DOHH2 (cell line): Measurements from ENCODE around the gene SMARCAL1.

Experiments used
- H3F3A ChIP-seq: fragments of 200-600 bp; sonication (generic), shearing (Covaris generic); 2 replicates; pipeline ENCODE4 v1.6.0; 2016; ENCODE audit warnings: antibody characterized with exemption, mild to moderate bottlenecking; ENCODE audit not compliant: control insufficient read depth, insufficient read depth
- H3K27ac ChIP-seq: fragments of 200-600 bp; sonication (generic); 2 replicates; pipeline ENCODE4 v1.5.1; 2014; ENCODE audit warnings: low read depth, mild to moderate bottlenecking, low read length, moderate library complexity
- H3K27me3 ChIP-seq: fragments of 200-600 bp; sonication (generic); 2 replicates; pipeline ENCODE4 v1.6.1; 2014; ENCODE audit warnings: mild to moderate bottlenecking, low read length, mixed read lengths; ENCODE audit not compliant: control insufficient read depth
- H3K36me3 ChIP-seq: fragments of 200-600 bp; sonication (generic); 2 replicates; pipeline ENCODE4 v1.6.1; 2014; ENCODE audit warnings: mild to moderate bottlenecking, low read length, moderate library complexity, mixed read lengths; ENCODE audit not compliant: control insufficient read depth
- H3K4me1 ChIP-seq: fragments of 200-600 bp; sonication (generic); 2 replicates; pipeline ENCODE4 v1.6.1; 2014; ENCODE audit warnings: mild to moderate bottlenecking, low read length, mixed read lengths; ENCODE audit not compliant: control insufficient read depth
- H3K4me2 ChIP-seq: fragments of 200-600 bp; sonication (generic); 2 replicates; pipeline ENCODE4 v1.6.0; 2014; ENCODE audit warnings: mild to moderate bottlenecking, low read length, moderate library complexity
- H3K4me3 ChIP-seq: fragments of 200-600 bp; sonication (generic); 2 replicates; pipeline ENCODE4 v1.5.1; 2014; ENCODE audit warnings: mild to moderate bottlenecking, low read length, mixed read lengths
- H3K79me2 ChIP-seq: fragments of 200-600 bp; sonication (generic); 2 replicates; pipeline ENCODE4 v1.6.1; 2014; ENCODE audit warnings: mild to moderate bottlenecking, low read length, mixed read lengths; ENCODE audit not compliant: control insufficient read depth
- H3K9me2 ChIP-seq: fragments of 200-600 bp; sonication (generic); replicated peaks from 2 replicates; pipeline ENCODE4 v1.6.1; 2014; ENCODE audit warnings: mild to moderate bottlenecking, low read length, mixed read lengths; ENCODE audit not compliant: control insufficient read depth
- H3K9me3 ChIP-seq: fragments of 200-600 bp; sonication (generic); 2 replicates; pipeline ENCODE4 v1.6.1; 2014; ENCODE audit warnings: antibody characterized with exemption, low read length, mixed read lengths; ENCODE audit not compliant: control insufficient read depth, insufficient read depth
- H4K20me1 ChIP-seq: fragments of 200-600 bp; sonication (generic); 2 replicates; pipeline ENCODE4 v1.6.0; 2014; ENCODE audit warnings: low read depth, mild to moderate bottlenecking, antibody characterized with exemption, low read length, moderate library complexity; ENCODE audit not compliant: control insufficient read depth, insufficient read depth
- CTCF ChIP-seq: fragments of 200-600 bp; sonication (generic); IDR thresholded peaks from one replicate; pipeline ENCODE4 v1.5.1; 2014; ENCODE audit warnings: antibody characterized with exemption, mild to moderate bottlenecking, low read depth, low read length; ENCODE audit not compliant: poor library complexity, severe bottlenecking
- EZH2phosphoT487 ChIP-seq: fragments of 200-600 bp; sonication (generic); IDR thresholded peaks from 2 replicates; pipeline ENCODE4 v1.6.1; 2017; ENCODE audit warnings: borderline replicate concordance, mild to moderate bottlenecking, antibody characterized with exemption, low read length, moderate library complexity, mixed read lengths

SMARCAL1 gene

GRCh38 chr2:216370961-216371712 lies 41.1 kb upstream of the SMARCAL1 start:
- peaks cover 15% of the 10 kb centered on the region for H3K27me3 ChIP-seq
- no peaks in the 10 kb centered on the region for H3F3A ChIP-seq
- H3K36me3 ChIP-seq, result no peaks in the 10 kb centered on the region
- no peaks in the 10 kb centered on the region for H3K4me1 ChIP-seq
- TF ChIP-seq CTCF, result no peak
- TF ChIP-seq EZH2phosphoT487, result no peak
- no peak overlapping the region for H3K27ac ChIP-seq
- no peak overlapping the region for H3K4me2 ChIP-seq
- H4K20me1 ChIP-seq, result no peaks in the 10 kb centered on the region
- no peaks in the 10 kb centered on the region for H3K79me2 ChIP-seq
- H3K9me2 ChIP-seq, result no peaks in the 10 kb centered on the region
- H3K9me3 ChIP-seq, result no peaks in the 10 kb centered on the region
- H3K4me3 ChIP-seq, result no peak overlapping the region

GRCh38 chr2:216371721-216372702 lies 40.3 kb upstream of the SMARCAL1 start, which contains the start of gene MARCHF4:
MARCHF4 (minus strand) TSS chr2:216372483; CDS start chr2:216370260, 2,223 bp downstream.
- Histone ChIP-seq H3K27me3 (peaks cover 7% of the 10 kb centered on the region), H3K4me3 (no peak within 1 kb of the TSS), H3K79me2 (no peaks in the 10 kb centered on the region), H3K9me3 (no peaks in the 10 kb centered on the region), H3K4me1 (no peaks in the 10 kb centered on the region), H3F3A (no peaks in the 10 kb centered on the region), H3K4me2 (no peak within 1 kb of the TSS), H3K27ac (no peak within 1 kb of the TSS), H3K9me2 (no peaks in the 10 kb centered on the region), H3K36me3 (no peaks in the 10 kb centered on the region), H4K20me1 (no peaks in the 10 kb centered on the region)
- TF ChIP-seq EZH2phosphoT487 (no peak), CTCF (no peak)

- Histone ChIP-seq H3K4me1 (no peaks in the 10 kb centered on the region), H3K4me2 (no peak overlapping the region), H3K4me3 (no peak overlapping the region), H3K27ac (no peak overlapping the region), H4K20me1 (no peaks in the 10 kb centered on the region), H3F3A (no peaks in the 10 kb centered on the region), H3K36me3 (no peaks in the 10 kb centered on the region), H3K79me2 (no peaks in the 10 kb centered on the region), H3K9me2 (no peaks in the 10 kb centered on the region), H3K27me3 (peaks cover 7% of the 10 kb centered on the region), H3K9me3 (no peaks in the 10 kb centered on the region)
- no peak for TF ChIP-seq EZH2phosphoT487
- no peak for TF ChIP-seq CTCF
These were observed 39.5 kb upstream of the SMARCAL1 start for GRCh38 chr2:216372761-216373291.
